ENCODE measurements around the gene ACER3.
"Not testable (repeated sequence)": the region's sequence is repeated elsewhere in the genome, so short reads cannot be mapped to it uniquely, and the experiment has no call there.

The ACER3 gene

DNA sequence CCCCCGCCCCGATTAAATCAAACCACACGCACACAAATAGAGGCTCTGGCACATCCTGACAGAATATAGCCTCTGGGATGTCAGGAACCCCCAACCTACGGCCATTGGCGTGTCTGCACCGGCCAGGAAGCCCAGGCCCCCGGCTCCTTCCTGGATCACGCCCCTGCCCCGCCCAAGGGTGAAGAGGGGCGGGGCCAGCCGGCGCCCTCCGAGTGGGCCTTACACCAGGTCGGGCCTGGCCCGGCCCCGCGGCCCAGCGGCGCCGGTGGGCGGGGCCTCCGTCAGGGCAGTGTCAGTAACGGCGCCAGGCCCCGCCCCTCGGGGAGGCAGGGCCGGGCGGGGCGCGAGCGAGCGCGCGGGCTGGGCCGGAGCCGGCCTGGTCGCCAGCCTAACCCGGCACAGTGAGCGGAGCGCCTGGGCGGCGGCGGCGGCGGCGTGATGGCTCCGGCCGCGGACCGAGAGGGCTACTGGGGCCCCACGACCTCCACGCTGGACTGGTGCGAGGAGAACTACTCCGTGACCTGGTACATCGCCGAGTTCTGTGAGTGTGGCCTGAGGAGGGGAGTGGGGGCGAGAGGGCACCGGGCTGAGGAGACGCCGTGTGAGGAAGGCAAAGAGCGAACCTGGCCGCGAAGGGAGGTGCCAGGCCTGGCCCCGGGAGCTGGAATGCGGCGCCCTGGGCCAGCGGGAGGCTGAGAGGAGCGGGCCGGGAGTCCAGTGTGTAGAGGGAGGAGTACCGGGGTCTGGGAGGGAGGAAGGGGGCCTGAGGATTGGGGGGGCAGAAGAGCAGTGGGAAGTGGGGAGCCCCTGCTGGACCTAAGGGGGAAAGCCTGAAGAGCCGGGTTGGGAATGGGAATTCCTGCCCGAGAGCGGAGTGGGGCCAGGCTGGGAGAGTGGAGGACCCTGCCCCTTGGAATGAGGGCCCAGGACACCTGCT lies at the start of gene ACER3:
TSS of gene ACER3 (plus strand) at position 380 of the 937 bp plus-strand sequence. CDS start at position 439, 59 bp downstream.
- peak in 1 of 2 experiments; percentile 29 for DNase-seq

DNA sequence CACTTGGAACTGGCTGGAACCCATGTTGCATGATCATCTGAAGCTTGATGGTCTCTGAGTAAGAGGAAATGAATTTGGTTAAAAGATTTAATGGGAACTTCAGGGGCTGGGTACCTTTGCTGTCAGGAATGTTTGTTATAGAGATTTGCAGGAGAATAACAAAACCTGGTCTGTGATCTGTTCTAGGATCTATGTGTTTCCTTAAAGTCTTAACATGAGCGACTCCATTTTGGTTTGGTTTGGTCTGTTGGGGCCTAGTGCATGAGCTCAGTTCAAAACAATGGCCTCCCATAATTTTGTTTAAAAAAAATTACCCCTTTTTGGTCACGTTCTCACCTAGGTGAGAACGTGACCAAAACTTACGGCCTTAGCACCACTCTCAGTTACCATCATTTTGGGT lies 49.5 kb upstream of the ACER3 start:
- no peak for DNase-seq

DNA sequence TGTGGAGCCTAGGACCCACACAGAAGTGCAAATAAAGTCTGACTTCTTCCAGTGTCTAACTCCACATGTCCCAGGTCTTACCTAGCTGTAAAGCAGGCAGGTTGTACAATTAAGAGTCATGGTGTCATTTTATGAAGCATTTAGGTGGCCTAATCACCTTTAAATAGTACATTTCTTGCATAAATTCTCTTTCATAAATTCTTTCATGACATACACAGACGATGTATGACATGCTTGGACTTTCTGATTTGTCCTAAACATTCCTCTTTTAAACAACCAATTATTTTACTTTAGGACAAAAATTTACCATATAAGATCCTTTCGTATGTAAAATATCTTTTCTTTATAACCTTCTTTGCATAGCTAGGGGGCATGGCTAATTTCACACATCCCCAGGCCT lies 46.3 kb upstream of the ACER3 start:
- no peak for DNase-seq

DNA sequence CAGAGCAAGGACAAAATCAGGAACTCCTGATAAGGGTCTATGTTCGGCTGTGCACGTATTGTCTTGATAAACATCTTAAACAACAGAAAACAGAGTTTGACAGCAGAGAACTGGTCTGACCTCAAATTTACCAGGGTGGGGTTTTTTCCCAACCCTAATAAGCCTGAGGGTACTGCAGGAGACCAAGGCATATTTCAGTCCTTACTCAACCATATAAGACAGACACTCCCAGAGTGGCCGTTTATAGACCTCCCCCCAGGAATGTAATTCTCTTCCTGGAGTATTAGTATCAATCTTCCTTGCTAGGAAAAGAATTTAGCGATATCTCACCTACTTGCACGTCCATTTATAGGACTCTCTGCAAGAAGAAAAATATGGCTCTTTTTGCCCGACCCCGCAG lies 45.0 kb upstream of the ACER3 start:
- not testable (repeated sequence) for DNase-seq

DNA sequence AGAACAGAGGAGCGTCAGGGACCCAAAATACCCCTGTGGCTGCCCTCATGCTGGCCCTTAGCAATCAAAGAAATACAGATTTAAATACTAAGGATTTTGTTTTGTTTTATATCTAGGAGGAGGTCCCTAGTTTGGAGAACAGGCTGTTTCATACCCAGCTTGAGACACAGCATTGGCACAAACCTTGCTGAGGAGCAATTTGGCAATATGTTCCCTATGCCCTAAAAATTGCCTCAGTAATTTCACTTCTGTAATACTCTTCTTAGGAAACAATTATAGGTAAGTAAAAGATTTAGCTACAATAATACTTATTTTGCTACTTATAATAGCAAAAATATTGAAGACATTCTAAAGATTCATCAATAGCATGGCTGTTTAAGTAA lies 40.5 kb upstream of the ACER3 start:
- DNase-seq, result no peak

DNA sequence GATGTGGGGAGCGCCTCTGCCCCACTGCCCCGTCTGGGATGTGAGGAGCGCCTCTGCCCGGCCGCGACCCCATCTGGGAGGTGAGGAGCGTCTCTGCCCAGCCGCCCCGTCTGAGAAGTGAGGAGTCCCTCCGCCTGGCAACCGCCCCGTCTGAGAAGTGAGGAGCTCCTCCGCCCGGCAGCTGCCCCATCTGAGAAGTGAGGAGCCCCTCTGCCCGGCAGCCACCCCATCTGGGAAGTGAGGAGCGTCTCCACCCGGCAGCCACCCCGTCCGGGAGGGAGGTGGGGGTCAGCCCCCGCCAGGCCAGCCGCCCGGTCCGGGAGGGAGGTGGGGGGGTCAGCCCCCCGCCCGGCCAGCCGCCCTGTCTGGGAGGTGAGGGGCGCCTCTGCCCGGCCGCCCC lies 39.3 kb upstream of the ACER3 start:
- not testable (repeated sequence) for DNase-seq

DNA sequence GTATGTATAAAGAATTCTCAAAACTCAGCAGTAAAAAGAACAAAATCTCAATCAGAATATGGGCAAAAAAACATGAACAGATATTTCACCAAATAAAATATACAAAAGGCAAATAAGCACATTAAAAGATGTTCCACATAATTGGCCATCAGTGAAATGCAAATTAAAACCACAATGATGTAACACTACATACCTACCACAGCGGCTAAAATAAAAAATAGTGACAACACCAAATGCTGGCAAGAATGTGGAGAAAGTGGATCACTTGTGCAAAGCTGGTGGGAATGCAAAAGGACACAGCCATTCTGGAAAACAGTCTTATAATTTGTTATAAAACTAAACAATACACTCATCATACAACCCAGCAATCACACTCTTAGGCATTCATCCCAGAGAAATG lies 38.3 kb upstream of the ACER3 start:
- no peak for DNase-seq

DNA sequence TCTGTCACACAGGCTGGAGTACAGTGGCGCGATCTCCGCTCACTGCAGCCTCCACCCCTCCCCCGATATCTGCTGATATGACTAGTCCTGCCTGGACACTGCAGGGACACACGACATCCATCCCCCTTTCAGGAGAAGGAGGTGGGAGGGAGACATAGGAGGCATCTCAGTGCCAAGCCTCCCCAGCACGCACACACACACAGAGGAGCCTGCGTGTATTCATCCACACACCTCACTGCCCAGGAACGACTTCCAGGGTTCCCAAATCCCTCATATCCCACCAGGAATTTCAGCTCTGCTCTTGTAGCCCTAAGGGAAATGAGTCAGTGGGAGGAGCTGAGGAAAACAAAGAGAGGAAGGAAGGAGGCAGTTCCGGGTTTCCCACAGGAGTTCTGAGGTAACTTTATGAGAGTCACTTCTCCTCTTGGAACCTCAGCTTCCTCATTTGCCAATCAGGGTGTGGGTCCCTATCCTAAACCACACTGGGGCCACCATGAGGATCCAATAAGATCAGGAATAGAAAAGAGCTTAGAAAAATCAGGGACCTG lies 37.2 kb upstream of the ACER3 start:
- no peak for DNase-seq

DNA sequence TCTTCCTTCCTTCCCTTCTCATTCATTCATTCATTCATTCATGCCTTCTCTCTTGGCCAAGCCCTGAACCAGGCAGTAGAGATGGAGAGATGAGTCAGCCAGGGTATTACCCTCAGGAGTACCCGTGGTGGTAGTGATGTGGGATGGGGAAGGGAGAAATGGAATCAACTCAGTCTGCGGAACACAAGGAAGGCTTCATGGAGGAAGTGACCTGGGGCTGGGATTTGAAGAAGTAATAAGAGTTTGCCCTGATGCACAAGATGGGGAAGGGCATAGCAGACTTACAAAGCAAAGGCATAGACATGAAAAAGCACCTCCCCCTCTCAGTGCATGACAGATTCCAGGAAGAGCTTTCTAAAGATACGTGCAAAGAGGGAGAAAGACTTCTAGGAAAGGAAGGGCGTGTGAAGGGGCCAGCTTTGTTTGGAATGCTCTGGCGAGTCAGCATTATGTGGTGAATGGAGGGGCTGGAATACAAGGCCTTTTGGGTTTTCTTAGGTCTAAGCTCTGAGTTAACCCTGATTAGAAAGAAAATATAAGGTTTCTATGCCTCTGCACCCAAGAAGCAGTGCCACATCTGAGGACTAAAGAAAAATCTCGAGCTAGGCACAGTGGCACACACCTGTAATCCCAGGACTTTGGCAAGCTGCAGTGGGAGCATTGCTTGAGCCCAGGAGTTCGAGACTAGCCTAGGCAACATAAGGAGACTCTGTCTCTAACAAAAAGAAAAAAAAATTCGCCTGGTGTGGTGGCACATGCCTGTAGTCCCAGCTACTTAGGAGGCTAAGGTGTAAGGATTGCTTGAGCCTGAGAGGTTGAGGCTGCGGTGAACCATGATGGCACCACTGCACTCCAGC lies 36.4 kb upstream of the ACER3 start:
- no peak for DNase-seq

DNA sequence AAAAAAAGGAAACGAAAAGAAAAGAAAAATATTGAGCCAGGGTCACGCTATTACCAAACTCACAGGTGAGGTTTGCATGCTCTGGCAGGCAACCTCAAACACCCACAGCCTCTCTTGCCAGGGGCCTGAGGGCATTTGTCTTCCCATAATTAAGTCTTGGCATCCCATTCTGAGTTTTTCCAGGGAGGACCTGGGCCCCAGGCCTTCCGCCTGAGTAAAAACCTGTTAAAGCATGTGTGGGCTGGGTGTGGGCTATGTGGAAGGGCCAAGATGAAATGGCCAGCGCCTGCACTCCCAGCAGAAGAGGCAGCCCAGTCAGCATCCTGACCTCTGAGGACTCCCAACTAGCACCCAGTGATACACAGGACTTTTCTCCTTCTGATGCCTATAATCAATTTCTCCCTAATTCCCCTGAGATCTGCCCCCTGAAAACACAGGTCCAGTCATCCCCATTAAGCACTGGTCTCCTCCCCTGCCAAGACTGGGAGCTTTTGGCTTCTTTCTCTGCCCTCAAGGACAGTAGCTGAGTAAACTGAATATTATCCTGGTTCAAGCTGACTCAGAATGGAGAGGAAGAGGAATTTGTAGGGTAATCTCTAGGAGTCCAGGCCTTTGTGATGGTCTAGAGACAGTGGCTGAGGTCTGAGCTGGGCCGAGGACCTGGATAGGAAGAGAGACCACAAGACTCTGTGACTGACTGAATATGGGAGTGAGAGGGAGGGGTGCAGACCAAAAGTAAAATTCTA lies 35.6 kb upstream of the ACER3 start:
- DNase-seq, result no peak

DNA sequence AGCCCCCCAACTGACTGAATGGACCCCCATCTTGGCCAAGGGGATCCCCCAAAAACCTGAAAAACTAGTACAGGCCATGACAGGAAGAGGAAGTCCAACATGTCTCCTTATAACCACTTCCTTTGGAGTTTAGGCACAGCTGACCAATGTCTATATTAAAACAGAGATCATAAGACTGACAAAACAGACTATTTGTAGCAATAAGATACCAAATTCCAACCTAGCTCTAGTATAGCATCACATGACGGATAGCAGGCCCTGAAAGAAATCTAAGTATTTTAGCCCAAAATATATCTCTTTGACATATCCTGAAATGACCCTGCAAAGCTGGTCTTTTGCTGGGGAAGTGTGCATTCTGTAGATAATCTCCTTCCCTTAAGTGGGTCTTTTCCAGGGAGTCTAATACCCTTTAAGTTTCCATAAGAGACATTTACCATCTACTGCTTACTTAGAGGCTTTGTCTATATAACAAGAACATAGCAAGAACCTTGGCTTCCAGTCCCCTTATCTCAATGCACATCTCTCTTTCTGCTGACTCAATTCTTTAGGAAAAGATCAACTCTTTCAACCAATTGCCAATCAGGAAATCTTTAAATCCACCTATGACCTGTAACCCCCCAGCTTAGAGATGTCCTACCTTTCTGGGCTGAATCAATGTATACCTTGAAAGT lies 34.9 kb upstream of the ACER3 start:
- no peak for DNase-seq

DNA sequence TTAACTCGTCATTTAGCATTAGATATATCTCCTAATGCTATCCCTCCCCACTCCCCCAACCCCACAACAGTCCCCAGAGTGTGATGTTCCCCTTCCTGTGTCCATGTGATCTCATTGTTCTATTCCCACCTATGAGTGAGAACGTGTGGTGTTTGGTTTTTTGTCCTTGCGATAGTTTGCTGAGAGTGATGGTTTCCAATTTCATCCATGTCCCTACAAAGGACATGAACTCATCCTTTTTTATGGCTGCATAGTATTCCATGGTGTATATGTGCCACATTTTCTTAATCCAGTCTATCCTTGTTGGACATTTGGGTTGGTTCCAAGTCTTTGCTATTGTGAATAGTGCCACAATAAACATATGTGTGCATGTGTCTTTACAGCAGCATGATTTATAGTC lies 34.2 kb upstream of the ACER3 start:
- DNase-seq, result not testable (repeated sequence)

DNA sequence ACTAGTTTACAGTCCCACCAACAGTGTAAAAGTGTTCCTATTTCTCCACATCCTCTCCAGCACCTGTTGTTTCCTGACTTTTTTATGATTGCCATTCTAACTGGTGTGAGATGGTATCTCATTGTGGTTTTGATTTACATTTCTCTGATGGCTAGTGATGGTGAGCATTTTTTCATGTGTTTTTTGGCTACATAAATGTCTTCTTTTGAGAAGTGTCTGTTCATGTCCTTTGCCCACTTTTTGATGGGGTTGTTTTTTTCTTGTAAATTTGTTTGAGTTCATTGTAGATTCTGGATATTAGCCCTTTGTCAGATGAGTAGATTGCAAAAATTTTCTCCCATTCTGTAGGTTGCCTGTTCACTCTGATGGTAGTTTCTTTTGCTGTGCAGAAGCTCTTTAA lies 33.7 kb upstream of the ACER3 start:
- DNase-seq, result not testable (repeated sequence)

DNA sequence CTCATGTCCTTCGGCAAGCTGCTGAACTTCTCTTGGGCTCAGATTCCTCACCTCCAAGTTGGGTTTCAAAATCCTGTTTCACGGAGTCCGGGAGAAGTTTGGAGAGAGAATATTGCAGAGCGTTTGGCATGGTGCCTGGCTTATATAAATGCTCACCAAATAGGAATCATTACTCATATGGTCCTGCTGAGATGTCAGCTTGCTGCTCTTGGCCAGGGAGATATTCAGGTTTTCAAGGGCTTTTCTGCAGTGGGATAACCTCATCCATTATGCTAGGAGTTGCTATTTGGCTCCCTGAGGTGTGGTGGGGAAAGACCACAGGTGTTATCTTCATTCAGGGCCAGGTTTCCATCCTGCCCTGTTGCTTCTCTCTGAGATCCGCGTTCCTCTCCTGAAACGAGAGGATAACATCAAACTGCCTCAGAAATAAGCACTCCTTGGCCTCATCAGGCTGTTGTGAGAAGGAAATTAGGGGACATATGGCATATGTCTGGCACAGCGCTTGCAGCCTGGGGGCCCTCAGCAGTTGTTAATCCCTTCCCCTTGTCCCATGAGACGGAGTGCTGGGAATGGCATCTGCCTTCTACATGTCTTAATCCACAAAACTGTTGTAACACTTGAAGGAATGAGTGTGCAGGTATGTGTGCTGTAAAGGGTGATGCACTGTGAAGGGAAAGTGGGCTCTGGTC lies 29.9 kb upstream of the ACER3 start:
- peak; percentile 61 to 79 for DNase-seq

DNA sequence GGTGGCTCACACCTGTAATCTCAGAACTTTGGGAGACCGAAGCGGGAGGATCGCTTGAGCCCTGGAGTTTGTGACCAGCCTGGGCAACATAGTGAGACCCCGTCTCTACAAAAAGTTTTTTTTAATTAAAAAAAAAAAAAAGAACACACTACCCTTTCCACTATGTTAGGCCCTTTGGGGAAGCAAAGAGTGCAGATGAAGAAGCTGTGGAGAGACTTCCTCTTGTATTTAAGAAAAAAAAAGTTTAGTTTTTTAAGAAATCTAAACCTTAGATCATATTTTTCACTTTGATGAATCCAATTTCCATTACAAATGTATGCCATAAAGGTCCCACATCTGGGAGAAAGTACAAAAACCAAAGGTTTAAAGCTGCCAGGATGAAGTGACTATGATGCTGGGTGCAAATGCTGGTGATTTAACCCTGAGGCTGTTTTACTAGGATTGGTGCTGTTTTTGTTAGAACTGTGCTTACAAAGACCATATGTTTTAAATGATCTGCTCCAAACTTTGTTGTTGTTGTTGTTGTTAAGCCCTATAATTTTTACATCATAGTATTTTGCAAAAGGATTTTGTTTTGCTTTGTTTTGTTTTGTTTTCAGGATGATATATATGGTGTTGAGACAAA lies 28.9 kb upstream of the ACER3 start:
- DNase-seq, result no peak

DNA sequence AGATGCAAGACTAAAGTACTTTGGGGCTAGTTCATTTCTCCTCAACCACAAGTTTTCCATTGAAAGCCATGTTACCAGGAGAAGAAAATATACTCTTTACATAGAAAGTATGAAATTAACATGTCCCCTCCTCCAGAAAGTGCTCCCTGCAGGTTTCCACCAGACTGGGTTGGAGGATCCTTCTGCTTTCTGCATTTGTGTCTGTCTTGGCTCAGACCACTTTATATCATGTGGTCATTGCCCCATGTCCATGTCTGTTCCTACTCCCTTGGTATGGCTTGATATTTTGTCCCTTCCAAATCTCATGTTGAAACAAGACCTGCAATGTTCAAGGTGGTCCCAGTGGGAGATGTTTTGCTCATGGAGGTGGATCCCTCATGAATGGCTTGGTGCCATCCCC lies 28.4 kb upstream of the ACER3 start:
- no peak for DNase-seq

DNA sequence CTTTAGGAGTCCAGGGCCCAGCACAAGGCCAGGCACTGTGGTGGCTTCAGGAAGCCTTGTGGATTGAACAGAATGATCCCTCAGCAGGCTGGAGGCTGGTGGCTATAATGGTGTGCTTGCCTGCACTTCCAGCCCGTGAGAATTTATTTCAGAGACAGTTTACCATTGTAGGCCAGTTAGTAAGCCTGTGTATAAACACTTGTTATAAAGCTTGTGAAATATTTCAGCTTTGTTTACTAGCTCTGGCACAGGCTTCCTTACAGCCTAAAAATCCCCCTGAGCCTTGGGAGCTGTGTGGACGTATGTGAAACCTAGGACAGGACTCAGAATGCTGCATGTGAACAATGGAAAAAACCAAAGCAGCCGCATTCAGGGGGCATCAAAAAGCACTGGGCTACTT lies 26.6 kb upstream of the ACER3 start:
- no peak for DNase-seq

DNA sequence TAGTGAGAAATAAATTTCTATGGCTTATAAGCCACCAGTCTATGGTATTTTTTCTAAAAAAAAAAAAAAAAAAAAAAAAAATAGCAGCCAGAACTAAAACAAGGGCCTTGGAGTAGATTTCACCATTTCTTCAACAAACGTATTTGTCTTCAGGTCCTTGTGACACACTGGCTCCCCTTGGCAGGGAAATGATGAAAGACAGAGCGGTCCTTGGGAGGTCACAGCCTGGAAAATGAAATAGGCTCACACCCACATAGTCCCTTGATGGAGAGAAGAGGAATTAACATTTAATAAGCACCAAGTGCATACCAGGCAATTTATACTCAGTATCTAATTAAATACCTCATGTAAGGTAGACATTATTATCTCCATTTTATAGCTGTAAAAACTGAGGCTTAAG lies 25.7 kb upstream of the ACER3 start:
- no peak for DNase-seq

DNA sequence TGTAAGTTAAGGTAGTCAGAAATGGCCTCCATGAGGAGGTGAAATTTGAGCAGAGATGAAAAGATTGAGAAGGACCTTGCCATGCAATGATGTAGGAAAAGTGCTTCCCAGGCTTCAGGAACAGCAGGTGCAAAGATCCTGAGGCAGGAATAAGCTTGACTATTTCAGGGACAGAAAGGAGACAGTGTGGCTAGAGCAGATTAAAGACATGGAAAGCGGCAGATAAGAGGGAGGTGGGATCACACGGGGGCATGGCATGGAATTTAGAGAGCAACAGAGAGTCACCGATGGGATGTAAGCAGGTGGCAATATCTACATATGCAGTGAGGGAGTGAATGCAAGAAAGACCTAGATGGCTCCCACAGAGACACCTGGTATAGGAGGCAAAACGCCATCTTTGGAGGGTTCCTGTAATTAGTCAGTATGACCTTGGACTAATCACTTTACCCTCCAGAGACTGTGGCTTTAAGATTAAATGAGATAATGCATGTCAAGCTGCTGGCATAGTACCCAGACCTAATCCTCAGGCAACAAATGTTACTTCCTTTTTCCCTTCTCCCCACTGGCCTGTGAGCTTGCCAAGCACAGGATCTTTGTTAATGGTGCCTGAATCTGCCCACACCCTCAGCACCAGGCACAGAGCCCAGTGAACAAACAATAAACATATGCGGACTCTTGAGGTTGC lies 24.6 kb upstream of the ACER3 start:
- DNase-seq, result peak in 1 of 2 experiments; percentile 35

DNA sequence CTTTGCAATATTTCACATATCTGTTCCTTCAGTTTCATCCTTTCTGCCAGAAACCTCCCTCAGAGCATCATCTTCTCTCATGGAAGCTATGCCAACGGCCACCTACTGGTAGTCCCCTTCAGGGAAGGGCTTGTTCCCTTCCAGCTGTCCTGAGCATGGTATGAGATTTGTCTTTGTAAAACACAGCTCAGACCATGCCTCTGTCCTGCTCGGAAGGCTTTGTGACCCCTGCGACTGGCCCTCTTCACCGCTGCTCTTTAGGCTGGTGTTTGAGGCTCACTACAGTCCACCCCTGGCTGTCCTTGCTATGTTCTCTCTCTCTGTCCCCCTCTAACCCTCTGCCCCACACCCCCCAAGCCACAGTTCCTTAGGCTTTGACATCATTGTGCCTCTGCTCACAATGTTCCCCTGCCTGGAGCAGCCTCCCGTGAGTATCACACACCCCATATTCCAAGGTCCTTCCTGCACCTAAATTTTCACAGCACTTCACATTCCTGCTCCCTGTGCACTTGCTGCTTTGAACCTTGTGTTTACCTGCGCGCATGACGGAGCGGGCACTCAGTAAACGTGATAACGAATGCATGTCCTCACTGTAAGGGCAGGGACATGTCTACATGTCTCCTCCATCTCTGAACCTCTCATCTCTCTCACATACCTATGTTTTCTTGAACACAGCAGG lies 24.0 kb upstream of the ACER3 start:
- DNase-seq, result no peak

Data from cerebellar nuclear complex (tissue), 1 donor.